IPS-18c (cell line): ENCODE data around the gene EIF4A3.

ENCODE experiments used
- H3K4me3 ChIP-seq: 2 replicates; pipeline ENCODE4 v1.7.0; 2013; ENCODE audit warnings: low read depth, mild to moderate bottlenecking, low read length, moderate library complexity; ENCODE audit not compliant: insufficient read depth
- H3K9me3 ChIP-seq: one replicate; pipeline ENCODE4 v1.6.1; 2013; ENCODE audit warnings: mild to moderate bottlenecking, low read length, moderate library complexity; ENCODE audit not compliant: control insufficient read depth, insufficient read depth

EIF4A3 gene

GRCh38 chr17:80151333-80151732 is 4.4 kb upstream of the EIF4A3 start:
- H3K9me3 ChIP-seq, result no peaks in the 10 kb centered on the region

GRCh38 chr17:80146121-80147034 is 550 bp downstream of the EIF4A3 start:
- H3K4me3 ChIP-seq, result peak overlapping the region; percentile 92
- H3K9me3 ChIP-seq, result no peaks in the 10 kb centered on the region

More at GRCh38 chr17:80151333-80151732, 4.4 kb upstream of the EIF4A3 start:
- H3K4me3 ChIP-seq, result no peak overlapping the region

- Histone ChIP-seq H3K9me3 (no peaks in the 10 kb centered on the region), H3K4me3 (peak overlapping the region; percentile 92)
These were observed 1.6 kb downstream of the EIF4A3 start for GRCh38 chr17:80145076-80146075.

- no peaks in the 10 kb centered on the region for H3K9me3 ChIP-seq
- H3K4me3 ChIP-seq, result no peak overlapping the region
These were observed 4.0 kb downstream of the EIF4A3 start for GRCh38 chr17:80142929-80143328.

- H3K9me3 ChIP-seq, result no peaks in the 10 kb centered on the region
- no peak overlapping the region for H3K4me3 ChIP-seq
These were observed 5.3 kb downstream of the EIF4A3 start for GRCh38 chr17:80141463-80142165.

- Histone ChIP-seq H3K9me3 (no peaks in the 10 kb centered on the region), H3K4me3 (no peak overlapping the region)
These were observed 8.0 kb downstream of the EIF4A3 start for GRCh38 chr17:80138856-80139426.

GRCh38 chr17:80137131-80137530 is 9.8 kb downstream of the EIF4A3 start:
- Histone ChIP-seq H3K9me3 (no peaks in the 10 kb centered on the region), H3K4me3 (no peak overlapping the region)

GRCh38 chr17:80133626-80133970 is 13.3 kb downstream of the EIF4A3 start:
- H3K9me3 ChIP-seq, result no peaks in the 10 kb centered on the region
- no peak overlapping the region for H3K4me3 ChIP-seq

GRCh38 chr17:80132906-80133625 is 13.9 kb downstream of the EIF4A3 start:
- Histone ChIP-seq H3K4me3 (no peak overlapping the region), H3K9me3 (no peaks in the 10 kb centered on the region)

- no peaks in the 10 kb centered on the region for H3K9me3 ChIP-seq
- no peak overlapping the region for H3K4me3 ChIP-seq
These were observed 15.9 kb downstream of the EIF4A3 start for GRCh38 chr17:80130992-80131391.

GRCh38 chr17:80129006-80129565 is 17.8 kb downstream of the EIF4A3 start:
- no peaks in the 10 kb centered on the region for H3K9me3 ChIP-seq
- H3K4me3 ChIP-seq, result no peak overlapping the region

GRCh38 chr17:80126449-80126715 is 20.5 kb downstream of the EIF4A3 start:
- no peaks in the 10 kb centered on the region for H3K9me3 ChIP-seq
- H3K4me3 ChIP-seq, result no peak overlapping the region

- H3K4me3 ChIP-seq, result no peak overlapping the region
- H3K9me3 ChIP-seq, result no peaks in the 10 kb centered on the region
These were observed 21.1 kb downstream of the EIF4A3 start for GRCh38 chr17:80125656-80126448.

GRCh38 chr17:80124351-80124981 is 22.5 kb downstream of the EIF4A3 start:
- Histone ChIP-seq H3K9me3 (no peaks in the 10 kb centered on the region), H3K4me3 (peak overlapping the region; percentile 20)

- no peak overlapping the region; the same call in 1 of the 2 replicates for H3K4me3 ChIP-seq
- H3K9me3 ChIP-seq, result no peaks in the 10 kb centered on the region
These were observed 23.1 kb downstream of the EIF4A3 start for GRCh38 chr17:80123791-80124190.
